Spinal cord (tissue), 10 donors: ENCODE results near the gene THSD4. TPM values are rescaled to one million over a fixed set of nuclear protein-coding genes. Genes with fewer than 3 reads are reported as not detected.

Experiments used
- DNase-seq, 6 donors: peaks; one replicate each; pipeline versions ENCODE4 v3.0.0 to v3.0.0-alpha.2; 2013 to 2015; ENCODE audit warnings: low spot score in 6 of 6, low read depth in 4 of 6
- H3K27ac ChIP-seq: one replicate; pipeline ENCODE4 v1.5.1; 2013; ENCODE audit warnings: low read depth, low read length, control low read depth
- H3K27me3 ChIP-seq: one replicate; pipeline ENCODE4 v1.6.1; 2013; ENCODE audit warnings: low read length; ENCODE audit not compliant: control insufficient read depth, insufficient read depth
- H3K36me3 ChIP-seq: one replicate; pipeline ENCODE4 v1.6.1; 2013; ENCODE audit warnings: low read length; ENCODE audit not compliant: control insufficient read depth, insufficient read depth
- H3K4me1 ChIP-seq: one replicate; pipeline ENCODE4 v1.6.1; 2013; ENCODE audit warnings: low read length; ENCODE audit not compliant: control insufficient read depth, insufficient read depth
- H3K4me3 ChIP-seq: one replicate; pipeline ENCODE4 v1.5.1; 2013; ENCODE audit warnings: low read depth, low read length, control low read depth
- H3K9me3 ChIP-seq: one replicate; pipeline ENCODE4 v1.6.1; 2013; ENCODE audit warnings: low read length; ENCODE audit not compliant: control insufficient read depth, insufficient read depth
- WGBS: methylation state at CpG from one replicate; pipeline ENCODE4 v1.1.5; 2013; ENCODE audit warnings: missing lambda C conversion rate; ENCODE audit not compliant: insufficient coverage; 5-methylcytosine and 5-hydroxymethylcytosine counted together
- polyA plus RNA-seq, 2 donors: library from polyadenylated mRNA; unstranded; fragments of 120-200 nt; gene quantifications; one replicate each; pipeline ENCODE4 v1.2.1, GENCODE V29; 2013; ENCODE audit not compliant: insufficient read length in 2 of 2
- total RNA-seq, 2 donors: library from RNA; depleted of rRNA in 1 of 2; stranded (reverse); fragments of 120-200 nt in 1 of 2; fragments of >200 nt in 1 of 2; gene quantifications; one replicate each; pipeline versions ENCODE4 v1.2.3 to v1.2.4, GENCODE V29; 2013 to 2014
- donor health status: healthy.

The THSD4 gene
- total and polyA plus RNA-seq, 4 donors = 18.2 to 127 (median 63.2) TPM

- WGBS = no CpG with 5 or more reads among the region's 2 CpGs
- Histone ChIP-seq H3K27ac (no peak overlapping the region), H3K4me1 (peaks cover 8% of the 10 kb centered on the region), H3K9me3 (no peaks in the 10 kb centered on the region), H3K27me3 (no peaks in the 10 kb centered on the region), H3K4me3 (no peak overlapping the region), H3K36me3 (no peaks in the 10 kb centered on the region)
- DNase-seq = no peak
Measured at GRCh38 chr15:71458089-71458660, 342.9 kb downstream of the THSD4 start.

- WGBS = no CpG with 5 or more reads among the region's 1 CpG
- DNase-seq = peak in 1 of 6 donors; percentile 61
- H3K4me3 ChIP-seq = no peak overlapping the region
- no peak overlapping the region for H3K27ac ChIP-seq
- H3K4me1 ChIP-seq = peaks cover 12% of the 10 kb centered on the region
- no peaks in the 10 kb centered on the region for H3K36me3 ChIP-seq
- H3K9me3 ChIP-seq = no peaks in the 10 kb centered on the region
- no peaks in the 10 kb centered on the region for H3K27me3 ChIP-seq
Measured at GRCh38 chr15:71461748-71462147, 346.5 kb downstream of the THSD4 start.

GRCh38 chr15:71462638-71463037 is 347.4 kb downstream of the THSD4 start:
- no peak for DNase-seq
- H3K4me3 ChIP-seq = no peak overlapping the region
- H3K27ac ChIP-seq = no peak overlapping the region
- WGBS = no CpG with 5 or more reads among the region's 1 CpG
- no peaks in the 10 kb centered on the region for H3K27me3 ChIP-seq
- no peaks in the 10 kb centered on the region for H3K9me3 ChIP-seq
- no peaks in the 10 kb centered on the region for H3K36me3 ChIP-seq
- peaks cover 13% of the 10 kb centered on the region for H3K4me1 ChIP-seq

GRCh38 chr15:71463156-71463665 is 347.9 kb downstream of the THSD4 start:
- H3K9me3 ChIP-seq = peaks cover under 1% of the 10 kb centered on the region
- H3K4me1 ChIP-seq = peaks cover 13% of the 10 kb centered on the region
- WGBS = 93% methylated on average over 4 of the region's 6 CpGs
- no peak overlapping the region for H3K27ac ChIP-seq
- DNase-seq = no peak
- H3K27me3 ChIP-seq = no peaks in the 10 kb centered on the region
- no peak overlapping the region for H3K4me3 ChIP-seq
- H3K36me3 ChIP-seq = no peaks in the 10 kb centered on the region

GRCh38 chr15:71465131-71465955 is 350.1 kb downstream of the THSD4 start:
- Histone ChIP-seq H3K27me3 (no peaks in the 10 kb centered on the region), H3K9me3 (peaks cover 1% of the 10 kb centered on the region), H3K27ac (no peak overlapping the region), H3K36me3 (no peaks in the 10 kb centered on the region), H3K4me1 (peaks cover 13% of the 10 kb centered on the region), H3K4me3 (no peak overlapping the region)
- no CpG with 5 or more reads among the region's 3 CpGs for WGBS
- DNase-seq = peak in 2 of 6 donors; percentile 72 to 75

- H3K4me3 ChIP-seq = no peak overlapping the region
- H3K9me3 ChIP-seq = peaks cover 1% of the 10 kb centered on the region
- DNase-seq = no peak
- H3K36me3 ChIP-seq = no peaks in the 10 kb centered on the region
- peaks cover 16% of the 10 kb centered on the region for H3K4me1 ChIP-seq
- H3K27me3 ChIP-seq = no peaks in the 10 kb centered on the region
- no CpG with 5 or more reads among the region's 1 CpG for WGBS
- no peak overlapping the region for H3K27ac ChIP-seq
Measured at GRCh38 chr15:71468715-71469114, 353.4 kb downstream of the THSD4 start.

- no peak overlapping the region for H3K4me3 ChIP-seq
- peaks cover 1% of the 10 kb centered on the region for H3K9me3 ChIP-seq
- WGBS = 91% methylated on average over 6 of the region's 8 CpGs
- H3K4me1 ChIP-seq = peaks cover 16% of the 10 kb centered on the region
- H3K36me3 ChIP-seq = no peaks in the 10 kb centered on the region
- DNase-seq = no peak
- H3K27me3 ChIP-seq = no peaks in the 10 kb centered on the region
- no peak overlapping the region for H3K27ac ChIP-seq
Measured at GRCh38 chr15:71469413-71469812, 354.1 kb downstream of the THSD4 start.

GRCh38 chr15:71471347-71471746 is 356.1 kb downstream of the THSD4 start:
- H3K36me3 ChIP-seq = no peaks in the 10 kb centered on the region
- H3K4me1 ChIP-seq = peaks cover 12% of the 10 kb centered on the region
- no peaks in the 10 kb centered on the region for H3K27me3 ChIP-seq
- WGBS = 100% methylated on average over 1 of the region's 1 CpG
- H3K4me3 ChIP-seq = no peak overlapping the region
- peaks cover 1% of the 10 kb centered on the region for H3K9me3 ChIP-seq
- no peak overlapping the region for H3K27ac ChIP-seq
- DNase-seq = no peak

GRCh38 chr15:71472566-71472965 is 357.3 kb downstream of the THSD4 start:
- DNase-seq = peak in 2 of 6 donors; percentile 25 to 44

More at GRCh38 chr15:71472566-71472965, 357.3 kb downstream of the THSD4 start:
- Histone ChIP-seq H3K27me3 (no peaks in the 10 kb centered on the region), H3K4me1 (peaks cover 7% of the 10 kb centered on the region), H3K27ac (peak overlapping the region; percentile 44), H3K4me3 (no peak overlapping the region), H3K36me3 (no peaks in the 10 kb centered on the region), H3K9me3 (peaks cover 1% of the 10 kb centered on the region)
- WGBS = 48% methylated on average over 2 of the region's 4 CpGs
